Dedifferentiated amniotic fluid mesenchymal stem cell (primary cell): ENCODE data around the gene TMEM242.
"Not testable (repeated sequence)": the region's sequence is repeated elsewhere in the genome, so short reads cannot be mapped to it uniquely, and the experiment has no call there.

Experiments
- DNase-seq: peaks from one replicate; pipeline ENCODE4 v3.0.0-alpha.2; 2016; ENCODE audit errors: extremely low spot score

TMEM242 gene

GRCh38 chr6:157323255-157323965 lies at the start of gene TMEM242:
TMEM242 (minus strand) TSS chr6:157323519; CDS start chr6:157323499, 20 bp downstream.
- peak; percentile 88 for DNase-seq

GRCh38 chr6:157372501-157373280 lies 49.4 kb upstream of the TMEM242 start:
- no peak for DNase-seq

- no peak for DNase-seq
Measured at GRCh38 chr6:157370755-157371154, 47.4 kb upstream of the TMEM242 start.

- DNase-seq, result no peak
Measured at GRCh38 chr6:157368359-157369049, 45.2 kb upstream of the TMEM242 start.

GRCh38 chr6:157366648-157367047 lies 43.3 kb upstream of the TMEM242 start:
- no peak for DNase-seq

GRCh38 chr6:157364705-157365104 lies 41.4 kb upstream of the TMEM242 start:
- DNase-seq, result no peak

- DNase-seq, result no peak
Measured at GRCh38 chr6:157361886-157362285, 38.6 kb upstream of the TMEM242 start.

GRCh38 chr6:157358287-157358686 lies 35.0 kb upstream of the TMEM242 start:
- DNase-seq, result peak; percentile 6

- peak; percentile 14 for DNase-seq
Measured at GRCh38 chr6:157346373-157346772, 23.1 kb upstream of the TMEM242 start.

- DNase-seq, result peak; percentile 1
Measured at GRCh38 chr6:157343732-157344131, 20.4 kb upstream of the TMEM242 start.

- no peak for DNase-seq
Measured at GRCh38 chr6:157339432-157339831, 16.1 kb upstream of the TMEM242 start.

GRCh38 chr6:157337751-157338150 lies 14.4 kb upstream of the TMEM242 start:
- DNase-seq, result no peak

GRCh38 chr6:157337276-157337675 lies 14.0 kb upstream of the TMEM242 start:
- not testable (repeated sequence) for DNase-seq

- no peak for DNase-seq
Measured at GRCh38 chr6:157335829-157336228, 12.5 kb upstream of the TMEM242 start.

GRCh38 chr6:157333956-157334355 lies 10.6 kb upstream of the TMEM242 start:
- DNase-seq, result no peak

- no peak for DNase-seq
Measured at GRCh38 chr6:157333537-157333936, 10.2 kb upstream of the TMEM242 start.

GRCh38 chr6:157332813-157333212 lies 9.5 kb upstream of the TMEM242 start:
- DNase-seq, result no peak

GRCh38 chr6:157330831-157331230 lies 7.5 kb upstream of the TMEM242 start:
- no peak for DNase-seq

GRCh38 chr6:157329829-157330228 lies 6.5 kb upstream of the TMEM242 start:
- no peak for DNase-seq

GRCh38 chr6:157328108-157328692 lies 4.9 kb upstream of the TMEM242 start:
- no peak for DNase-seq

GRCh38 chr6:157326979-157327378 lies 3.7 kb upstream of the TMEM242 start:
- no peak for DNase-seq
